Right renal pelvis (tissue), 4 donors: ENCODE measurements around the gene INPP5A. TPM values are rescaled to one million over a fixed set of nuclear protein-coding genes. Genes with fewer than 3 reads are reported as not detected.

Experiments used
- DNase-seq, 4 donors: peaks; one replicate each; pipeline ENCODE4 v3.0.0-alpha.2; 2013; ENCODE audit warnings: low read depth in 4 of 4, low spot score in 3 of 4, missing footprints in 1 of 4
- polyA plus RNA-seq, 4 donors: library from polyadenylated mRNA; unstranded; fragments of 120-200 nt; gene quantifications; one replicate each; pipeline ENCODE4 v1.2.1, GENCODE V29; 2013; ENCODE audit not compliant: insufficient read length in 4 of 4

The INPP5A gene
- polyA plus RNA-seq, 4 donors = 32.2 to 39.1 (median 36.2) TPM

DNA sequence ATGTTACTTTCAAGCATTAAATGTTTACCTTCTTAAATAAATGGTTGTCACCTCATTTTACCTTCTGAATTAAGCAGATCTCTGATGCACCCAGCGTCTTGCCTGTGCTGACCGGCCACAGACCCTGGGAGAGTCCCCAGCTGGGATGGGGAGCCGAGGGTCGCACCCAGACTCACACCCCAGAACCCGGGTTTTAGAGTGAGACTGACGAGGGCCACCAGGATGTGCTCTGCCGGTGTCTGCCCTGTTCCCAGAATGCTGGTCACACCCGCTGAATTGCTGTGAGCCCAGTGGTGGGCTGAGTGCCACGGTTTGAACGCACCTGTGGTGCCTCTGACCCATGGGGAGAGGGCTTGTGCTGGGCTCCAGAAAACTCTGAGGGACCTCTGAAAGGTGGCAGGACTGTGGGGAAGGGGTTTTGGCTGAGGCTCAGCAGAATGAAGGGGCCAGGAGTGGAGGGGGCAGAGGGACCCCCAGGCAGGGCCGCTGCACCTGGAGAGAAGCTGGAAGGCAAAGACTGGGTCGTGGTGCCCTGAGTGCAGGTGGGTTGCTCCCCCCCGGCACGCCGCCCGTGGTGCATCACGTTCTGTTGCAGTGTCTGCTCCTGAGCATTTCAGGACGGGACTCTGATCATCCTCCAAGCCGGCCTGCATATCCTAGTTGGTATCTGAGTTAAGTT, 39.2 kb downstream of the INPP5A start:
- no peak for DNase-seq

GRCh38 chr10:132577350-132578003, 39.9 kb downstream of the INPP5A start:
- DNase-seq = no peak

DNA sequence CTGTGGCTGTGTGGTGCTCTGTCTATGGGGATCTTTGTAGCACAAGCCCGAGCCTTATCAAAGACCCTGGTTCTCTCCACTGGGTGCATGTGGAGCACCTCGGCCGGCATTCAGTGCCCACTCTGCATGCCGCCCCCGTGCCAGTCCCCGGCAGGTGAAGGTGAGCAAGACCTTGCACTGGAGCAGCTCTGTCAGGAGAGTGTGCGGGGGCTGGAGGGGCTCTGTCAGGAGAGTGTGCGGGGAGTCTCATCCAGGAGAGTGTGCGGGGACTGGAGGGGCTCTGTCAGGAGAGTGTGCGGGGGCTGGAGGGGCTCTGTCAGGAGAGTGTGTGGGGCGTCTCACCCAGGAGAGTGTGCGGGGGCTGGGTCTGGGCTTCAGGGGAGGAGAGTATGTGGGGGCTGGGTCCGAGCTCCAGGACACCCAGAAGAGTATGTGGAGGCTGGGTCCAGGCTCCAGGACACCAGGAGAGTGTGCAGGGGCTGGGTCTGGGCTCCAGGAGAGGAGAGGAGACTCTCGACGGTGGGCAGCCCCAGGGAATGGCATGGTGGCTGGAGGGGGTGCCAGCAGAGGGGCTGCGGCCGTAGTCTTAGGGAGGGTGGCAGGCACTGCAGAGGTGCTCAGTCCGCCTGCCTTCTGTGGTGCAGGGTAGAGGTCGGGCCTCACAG, 40.8 kb downstream of the INPP5A start:
- no peak for DNase-seq

DNA sequence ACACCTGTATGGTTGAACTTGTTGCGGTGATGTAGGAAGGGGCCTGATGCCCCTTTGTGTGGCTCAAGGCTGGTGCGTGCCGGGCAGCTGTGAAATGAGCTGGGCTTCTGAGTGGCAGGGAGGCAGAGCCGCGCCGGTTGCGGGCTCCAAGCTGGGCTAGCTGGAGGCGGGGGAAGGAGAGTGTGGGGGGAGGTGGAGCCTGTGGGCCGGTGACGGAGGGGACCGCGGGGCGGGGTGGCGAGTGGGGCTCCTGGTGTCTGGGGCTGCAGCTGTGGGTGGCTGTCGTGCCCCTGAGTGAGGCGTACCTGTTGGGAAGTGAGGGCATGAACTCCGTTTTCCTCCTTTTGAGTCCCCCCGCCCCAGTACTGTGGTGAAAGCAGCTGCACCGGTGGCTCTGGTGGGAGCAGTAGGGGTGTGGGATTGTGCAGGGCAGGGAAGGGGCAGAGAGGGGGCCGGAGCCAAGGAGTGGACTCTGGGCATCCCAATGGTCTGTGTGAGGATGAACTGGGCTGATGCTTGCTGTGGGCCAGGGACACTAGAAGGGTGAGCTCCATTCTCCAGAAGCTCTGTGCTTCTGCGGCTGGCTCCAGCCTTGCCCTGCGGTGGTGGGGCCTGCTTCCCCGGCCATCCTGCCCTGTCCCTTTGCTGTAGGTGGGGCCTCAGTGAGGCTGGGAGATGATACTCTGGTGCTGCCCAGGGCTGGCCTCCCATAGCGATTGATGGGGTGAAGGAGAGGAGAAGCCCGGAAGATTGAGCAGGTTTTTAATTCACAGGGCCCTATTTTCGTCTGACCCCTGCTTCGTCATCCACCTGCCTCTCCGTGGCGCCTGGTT, 41.7 kb downstream of the INPP5A start:
- no peak for DNase-seq

DNA sequence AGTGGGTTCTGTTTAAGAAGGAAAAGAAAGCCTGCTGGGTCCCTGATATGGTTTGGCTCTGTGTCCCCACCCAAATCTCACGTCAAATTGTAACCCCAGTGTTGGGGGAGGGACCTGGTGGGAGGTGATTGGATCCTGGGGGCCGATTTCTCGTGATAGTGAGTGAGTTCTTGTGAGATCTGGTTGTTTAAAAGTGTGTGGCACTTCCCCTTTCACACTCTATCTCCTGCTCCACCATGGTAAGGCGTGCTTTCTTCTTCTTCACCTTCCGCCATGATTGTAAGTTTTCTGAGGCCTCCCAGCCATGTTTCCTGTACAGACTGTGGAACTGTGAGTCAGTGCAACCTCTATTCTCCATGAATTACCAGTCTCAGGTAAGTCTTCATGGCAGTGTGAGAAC, 42.6 kb downstream of the INPP5A start:
- no peak for DNase-seq

DNA sequence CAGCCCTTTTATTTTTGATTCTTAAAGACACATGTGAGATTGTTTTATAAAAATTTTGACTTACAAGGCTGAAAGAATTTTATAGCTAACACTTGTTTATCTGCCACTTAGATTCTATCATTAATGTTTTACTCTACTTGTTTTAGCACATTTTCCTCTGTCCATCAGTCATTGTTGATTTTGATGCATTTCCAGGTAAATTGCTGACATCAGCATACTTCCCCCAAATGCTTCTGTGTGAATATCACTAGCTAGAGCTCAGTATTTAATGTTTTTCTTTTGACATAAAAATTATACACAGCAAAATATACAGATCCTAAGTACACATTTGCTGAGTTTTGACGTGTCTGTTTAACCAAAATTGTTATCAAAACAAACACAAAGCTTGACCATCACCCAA, 43.0 kb downstream of the INPP5A start:
- DNase-seq = no peak

DNA sequence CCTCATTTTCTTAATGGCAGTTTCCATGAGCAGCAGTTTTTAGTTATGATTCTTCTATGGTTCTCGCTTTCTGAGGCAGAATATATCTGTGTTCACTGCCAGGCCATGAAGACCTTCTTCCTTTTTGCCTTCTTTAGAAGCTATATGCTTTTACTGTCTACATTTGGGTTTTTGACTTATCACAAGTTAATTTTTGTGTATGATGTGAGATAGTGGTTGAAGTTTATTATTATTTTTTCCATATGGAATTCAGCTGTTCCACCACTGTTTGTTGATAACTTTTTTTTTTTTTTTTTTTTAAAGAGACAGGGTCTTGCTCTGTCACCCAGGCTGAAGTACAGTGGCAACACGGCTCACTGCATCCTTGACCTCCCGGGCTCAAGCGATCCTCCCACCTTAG, 44.5 kb downstream of the INPP5A start:
- no peak for DNase-seq

DNA sequence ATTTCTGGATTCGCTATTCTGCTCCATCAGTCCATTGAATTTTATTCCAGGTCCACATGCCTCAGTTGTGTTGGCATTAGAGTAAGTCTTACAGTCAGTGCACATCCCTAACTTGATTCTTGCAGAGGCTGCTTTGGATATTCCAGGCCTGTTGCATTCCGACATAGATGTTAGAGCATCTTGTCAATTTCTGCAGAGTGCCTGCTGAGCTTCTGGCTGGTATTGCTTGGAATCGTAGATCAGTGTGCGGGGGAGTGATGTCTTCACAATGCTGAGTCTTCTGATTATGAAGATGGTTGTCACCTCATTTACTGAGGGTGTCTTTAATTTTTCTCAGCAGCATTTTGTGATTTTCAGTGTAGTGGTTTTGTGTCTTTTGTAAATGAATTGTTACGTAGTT, 45.2 kb downstream of the INPP5A start:
- no peak for DNase-seq

DNA sequence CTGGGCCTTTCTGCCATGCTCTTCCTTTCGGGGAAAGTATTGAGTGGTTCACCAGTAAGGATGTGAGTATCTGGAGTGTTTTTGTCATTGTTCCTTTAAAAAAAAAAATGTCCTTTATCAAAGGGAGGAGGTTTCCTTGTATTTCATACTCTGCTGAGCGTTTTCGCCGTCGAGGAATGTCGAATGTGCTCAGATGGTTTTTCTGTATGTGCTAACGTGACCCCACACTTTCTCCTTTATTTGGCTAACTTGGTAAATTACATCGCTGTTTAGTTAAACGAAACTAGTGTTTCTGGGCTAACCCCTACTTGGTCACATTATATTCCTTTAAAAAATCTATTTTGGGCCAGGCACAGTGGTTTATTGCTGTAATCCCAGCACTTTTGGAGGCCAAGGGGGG, 45.9 kb downstream of the INPP5A start:
- DNase-seq = no peak

GRCh38 chr10:132584081-132584480, 46.5 kb downstream of the INPP5A start:
- no peak for DNase-seq

GRCh38 chr10:132585732-132586722, 48.4 kb downstream of the INPP5A start:
- DNase-seq = no peak

DNA sequence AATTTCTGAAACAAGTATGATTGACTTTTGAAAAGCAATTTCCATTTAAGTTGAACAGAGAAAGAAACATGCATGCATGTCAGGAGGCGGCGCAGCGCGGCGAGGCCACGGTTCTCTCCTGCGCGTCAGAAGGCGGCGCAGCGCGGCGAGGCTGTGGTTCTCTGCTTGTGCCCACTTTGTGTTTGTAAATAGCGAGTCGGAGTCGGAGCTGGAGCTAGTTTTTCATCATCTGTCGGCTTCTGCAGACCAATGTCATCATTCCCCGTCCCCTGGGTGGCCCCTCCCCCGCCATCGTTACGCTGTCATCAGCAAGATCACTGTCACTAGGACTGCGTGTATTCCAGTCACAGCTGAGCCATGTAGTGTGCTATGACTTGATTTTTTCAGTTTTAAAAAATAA, 49.2 kb downstream of the INPP5A start:
- DNase-seq = no peak

GRCh38 chr10:132587175-132587574, 49.6 kb downstream of the INPP5A start:
- DNase-seq = no peak

- peak in 2 of 4 donors; percentile 27 to 37 for DNase-seq
Observed at GRCh38 chr10:132588301-132589013, 50.9 kb downstream of the INPP5A start.

DNA sequence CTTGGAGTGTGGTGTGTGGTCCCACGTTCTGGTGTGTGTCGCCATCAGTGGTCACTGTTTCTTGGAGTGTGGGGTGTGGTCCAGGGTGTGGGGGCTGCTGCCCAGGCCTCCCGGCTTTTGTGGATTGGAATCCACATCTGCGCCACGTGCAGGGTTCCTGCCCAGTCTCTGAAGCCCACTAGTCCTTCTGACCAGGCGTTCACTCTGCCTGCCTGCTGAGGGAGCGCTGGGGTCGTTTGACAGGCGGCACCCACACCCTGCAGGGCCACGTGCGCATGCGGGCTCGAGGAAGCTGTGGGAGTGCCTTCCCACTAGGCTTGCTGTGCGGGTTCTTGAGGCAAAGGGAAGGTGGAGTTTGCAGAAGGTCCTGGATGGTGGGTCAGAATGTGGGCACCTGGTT, 51.4 kb downstream of the INPP5A start:
- no peak for DNase-seq

DNA sequence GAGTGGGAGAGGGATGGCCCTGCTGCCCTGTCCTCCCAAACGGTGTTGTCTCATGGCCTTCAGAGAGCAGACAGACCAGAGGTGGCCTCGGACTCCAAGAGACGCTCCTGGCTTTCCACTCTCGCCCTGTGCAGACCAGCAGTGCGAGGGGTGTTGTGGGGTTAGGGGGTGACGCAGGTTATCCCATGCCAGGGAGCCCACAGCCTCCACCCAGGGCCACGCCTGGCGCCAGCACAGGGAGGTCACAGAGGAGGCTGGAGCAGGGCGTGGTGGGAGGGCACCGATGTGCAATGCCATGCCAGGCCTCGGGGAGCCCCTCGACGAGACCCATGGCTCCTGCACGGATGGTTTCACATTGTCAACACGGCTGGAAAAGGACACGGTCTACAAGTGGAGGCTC, 52.1 kb downstream of the INPP5A start:
- DNase-seq = no peak

- DNase-seq = no peak
Observed at GRCh38 chr10:132590094-132590751, 52.6 kb downstream of the INPP5A start.

- DNase-seq = no peak
Observed at GRCh38 chr10:132590752-132591121, 53.1 kb downstream of the INPP5A start.
